ENCODE measurements around the gene SGF29.
"Not testable (repeated sequence)": the region's sequence is repeated elsewhere in the genome, so short reads cannot be mapped to it uniquely, and the experiment has no call there.

Gene SGF29

GRCh38 chr16:28555561-28555960 lies 1.8 kb downstream of the SGF29 start:
- H3K4me1 ChIP-seq (ENCODE audit: control insufficient read depth, low read depth, low read length) = no peaks in the 10 kb centered on the region
- peaks cover 3% of the 10 kb centered on the region for H3K27me3 ChIP-seq (ENCODE audit: control insufficient read depth, insufficient read depth, low read length)
- H3K4me3 ChIP-seq (ENCODE audit: low read length) = no peak overlapping the region
- no peak overlapping the region for H3K9ac ChIP-seq (ENCODE audit: low read length)
- peaks cover 5% of the 10 kb centered on the region for H3K36me3 ChIP-seq (ENCODE audit: control insufficient read depth, low read depth, low read length)
- H3K27ac ChIP-seq (ENCODE audit: low read length) = no peak overlapping the region
- H3K9me3 ChIP-seq (ENCODE audit: control insufficient read depth, low read depth, low read length) = no peaks in the 10 kb centered on the region

GRCh38 chr16:28556914-28557320 lies 3.2 kb downstream of the SGF29 start:
- H3K36me3 ChIP-seq (ENCODE audit: control insufficient read depth, low read depth, low read length) = peaks cover 5% of the 10 kb centered on the region
- no peak overlapping the region for H3K9ac ChIP-seq (ENCODE audit: low read length)
- H3K9me3 ChIP-seq (ENCODE audit: control insufficient read depth, low read depth, low read length) = no peaks in the 10 kb centered on the region
- no peak overlapping the region for H3K27ac ChIP-seq (ENCODE audit: low read length)
- no peaks in the 10 kb centered on the region for H3K4me1 ChIP-seq (ENCODE audit: control insufficient read depth, low read depth, low read length)
- H3K4me3 ChIP-seq (ENCODE audit: low read length) = no peak overlapping the region
- peaks cover 3% of the 10 kb centered on the region for H3K27me3 ChIP-seq (ENCODE audit: control insufficient read depth, insufficient read depth, low read length)

GRCh38 chr16:28558456-28558855 lies 4.7 kb downstream of the SGF29 start:
- Histone ChIP-seq H3K27me3 (ENCODE audit: control insufficient read depth, insufficient read depth, low read length) (peaks cover 3% of the 10 kb centered on the region), H3K27ac (ENCODE audit: low read length) (no peak overlapping the region), H3K9me3 (ENCODE audit: control insufficient read depth, low read depth, low read length) (no peaks in the 10 kb centered on the region), H3K4me3 (ENCODE audit: low read length) (no peak overlapping the region), H3K4me1 (ENCODE audit: control insufficient read depth, low read depth, low read length) (no peaks in the 10 kb centered on the region), H3K9ac (ENCODE audit: low read length) (no peak overlapping the region), H3K36me3 (ENCODE audit: control insufficient read depth, low read depth, low read length) (peaks cover 5% of the 10 kb centered on the region)

GRCh38 chr16:28561557-28562187 lies 8.0 kb downstream of the SGF29 start:
- no peaks in the 10 kb centered on the region for H3K4me1 ChIP-seq (ENCODE audit: control insufficient read depth, low read depth, low read length)
- no peak overlapping the region for H3K27ac ChIP-seq (ENCODE audit: low read length)
- no peak overlapping the region for H3K9ac ChIP-seq (ENCODE audit: low read length)
- H3K9me3 ChIP-seq (ENCODE audit: control insufficient read depth, low read depth, low read length) = no peaks in the 10 kb centered on the region
- peaks cover 5% of the 10 kb centered on the region for H3K36me3 ChIP-seq (ENCODE audit: control insufficient read depth, low read depth, low read length)
- H3K27me3 ChIP-seq (ENCODE audit: control insufficient read depth, insufficient read depth, low read length) = no peaks in the 10 kb centered on the region
- no peak overlapping the region for H3K4me3 ChIP-seq (ENCODE audit: low read length)

GRCh38 chr16:28562199-28562598 lies 8.5 kb downstream of the SGF29 start:
- H3K9ac ChIP-seq (ENCODE audit: low read length) = no peak overlapping the region
- no peaks in the 10 kb centered on the region for H3K27me3 ChIP-seq (ENCODE audit: control insufficient read depth, insufficient read depth, low read length)
- H3K27ac ChIP-seq (ENCODE audit: low read length) = no peak overlapping the region
- no peaks in the 10 kb centered on the region for H3K4me1 ChIP-seq (ENCODE audit: control insufficient read depth, low read depth, low read length)
- no peak overlapping the region for H3K4me3 ChIP-seq (ENCODE audit: low read length)
- H3K36me3 ChIP-seq (ENCODE audit: control insufficient read depth, low read depth, low read length) = peaks cover 5% of the 10 kb centered on the region
- H3K9me3 ChIP-seq (ENCODE audit: control insufficient read depth, low read depth, low read length) = peaks cover 1% of the 10 kb centered on the region

GRCh38 chr16:28563218-28563617 lies 9.5 kb downstream of the SGF29 start:
- H3K27ac ChIP-seq (ENCODE audit: low read length) = no peak overlapping the region
- H3K4me3 ChIP-seq (ENCODE audit: low read length) = no peak overlapping the region
- H3K4me1 ChIP-seq (ENCODE audit: control insufficient read depth, low read depth, low read length) = no peaks in the 10 kb centered on the region
- H3K27me3 ChIP-seq (ENCODE audit: control insufficient read depth, insufficient read depth, low read length) = no peaks in the 10 kb centered on the region
- H3K9ac ChIP-seq (ENCODE audit: low read length) = no peak overlapping the region
- no peaks in the 10 kb centered on the region for H3K36me3 ChIP-seq (ENCODE audit: control insufficient read depth, low read depth, low read length)
- H3K9me3 ChIP-seq (ENCODE audit: control insufficient read depth, low read depth, low read length) = peaks cover 6% of the 10 kb centered on the region

GRCh38 chr16:28566233-28566925 lies 12.7 kb downstream of the SGF29 start:
- not testable (repeated sequence) for H3K27me3 ChIP-seq (ENCODE audit: control insufficient read depth, insufficient read depth, low read length); H3K9ac ChIP-seq (ENCODE audit: low read length); H3K36me3 ChIP-seq (ENCODE audit: control insufficient read depth, low read depth, low read length); H3K4me3 ChIP-seq (ENCODE audit: low read length); H3K9me3 ChIP-seq (ENCODE audit: control insufficient read depth, low read depth, low read length); H3K4me1 ChIP-seq (ENCODE audit: control insufficient read depth, low read depth, low read length); H3K27ac ChIP-seq (ENCODE audit: low read length)

GRCh38 chr16:28567292-28567691 lies 13.6 kb downstream of the SGF29 start:
- Histone ChIP-seq H3K9me3 (ENCODE audit: control insufficient read depth, low read depth, low read length) (peaks cover 6% of the 10 kb centered on the region), H3K9ac (ENCODE audit: low read length) (no peak overlapping the region), H3K27ac (ENCODE audit: low read length) (no peak overlapping the region), H3K36me3 (ENCODE audit: control insufficient read depth, low read depth, low read length) (no peaks in the 10 kb centered on the region), H3K4me1 (ENCODE audit: control insufficient read depth, low read depth, low read length) (no peaks in the 10 kb centered on the region), H3K4me3 (ENCODE audit: low read length) (no peak overlapping the region), H3K27me3 (ENCODE audit: control insufficient read depth, insufficient read depth, low read length) (no peaks in the 10 kb centered on the region)

GRCh38 chr16:28569021-28569420 lies 15.3 kb downstream of the SGF29 start:
- H3K4me3 ChIP-seq (ENCODE audit: low read length) = no peak overlapping the region
- H3K27ac ChIP-seq (ENCODE audit: low read length) = no peak overlapping the region
- H3K36me3 ChIP-seq (ENCODE audit: control insufficient read depth, low read depth, low read length) = no peaks in the 10 kb centered on the region
- H3K9ac ChIP-seq (ENCODE audit: low read length) = no peak overlapping the region
- peaks cover 6% of the 10 kb centered on the region for H3K9me3 ChIP-seq (ENCODE audit: control insufficient read depth, low read depth, low read length)
- H3K4me1 ChIP-seq (ENCODE audit: control insufficient read depth, low read depth, low read length) = peaks cover 7% of the 10 kb centered on the region
- H3K27me3 ChIP-seq (ENCODE audit: control insufficient read depth, insufficient read depth, low read length) = no peaks in the 10 kb centered on the region

- Histone ChIP-seq H3K9me3 (ENCODE audit: control insufficient read depth, low read depth, low read length) (peaks cover 6% of the 10 kb centered on the region), H3K27me3 (ENCODE audit: control insufficient read depth, insufficient read depth, low read length) (no peaks in the 10 kb centered on the region), H3K27ac (ENCODE audit: low read length) (no peak overlapping the region), H3K4me1 (ENCODE audit: control insufficient read depth, low read depth, low read length) (peaks cover 17% of the 10 kb centered on the region), H3K36me3 (ENCODE audit: control insufficient read depth, low read depth, low read length) (no peaks in the 10 kb centered on the region), H3K4me3 (ENCODE audit: low read length) (no peak overlapping the region), H3K9ac (ENCODE audit: low read length) (no peak overlapping the region)
Observed at GRCh38 chr16:28569968-28570752, 16.4 kb downstream of the SGF29 start.

- no peak overlapping the region for H3K9ac ChIP-seq (ENCODE audit: low read length)
- H3K4me1 ChIP-seq (ENCODE audit: control insufficient read depth, low read depth, low read length) = peaks cover 17% of the 10 kb centered on the region
- no peak overlapping the region for H3K4me3 ChIP-seq (ENCODE audit: low read length)
- H3K27ac ChIP-seq (ENCODE audit: low read length) = no peak overlapping the region
- no peaks in the 10 kb centered on the region for H3K36me3 ChIP-seq (ENCODE audit: control insufficient read depth, low read depth, low read length)
- H3K27me3 ChIP-seq (ENCODE audit: control insufficient read depth, insufficient read depth, low read length) = no peaks in the 10 kb centered on the region
- no peaks in the 10 kb centered on the region for H3K9me3 ChIP-seq (ENCODE audit: control insufficient read depth, low read depth, low read length)
Observed at GRCh38 chr16:28572696-28573510, 19.2 kb downstream of the SGF29 start.
